ENCODE measurements around the gene SCIMP. TPM values are rescaled to one million over a fixed set of nuclear protein-coding genes. Genes with fewer than 3 reads are reported as not detected.
"Not testable (repeated sequence)": the region's sequence is repeated elsewhere in the genome, so short reads cannot be mapped to it uniquely, and the experiment has no call there.

SCIMP gene
- total RNA-seq, 2 donors from 2014 or later, result 3.1 TPM

- DNase-seq, result no peak
- intact Hi-C loops (cut with DNase I), result no loop called here
- no peak for ATAC-seq
Observed at GRCh38 chr17:5201011-5201410, 33.6 kb downstream of the SCIMP start.

- no peak for DNase-seq
- intact Hi-C loops (cut with DNase I), result no loop called here
Observed at GRCh38 chr17:5200360-5200759, 34.3 kb downstream of the SCIMP start.

GRCh38 chr17:5198472-5198871 lies 36.2 kb downstream of the SCIMP start:
- intact Hi-C loops (cut with DNase I), result no loop called here
- ATAC-seq, result no peak

More at GRCh38 chr17:5200360-5200759, 34.3 kb downstream of the SCIMP start:
- no peak for ATAC-seq

GRCh38 chr17:5194346-5194745 lies 40.3 kb downstream of the SCIMP start:
- DNase-seq (no peak), ATAC-seq (no peak)
- intact Hi-C loops (cut with DNase I), result no loop called here

More at GRCh38 chr17:5198472-5198871, 36.2 kb downstream of the SCIMP start:
- no peak for DNase-seq

GRCh38 chr17:5191541-5192417 lies 42.9 kb downstream of the SCIMP start, which contains the start of gene ZNF594:
Gene ZNF594 (minus strand): TSS chr17:5191868. CDS start chr17:5184256, 7,612 bp downstream.
- DNase-seq (peak; percentile 98), ATAC-seq (peak; percentile 100)
- intact Hi-C loops (cut with DNase I), result no loop called here

GRCh38 chr17:5184288-5184687 lies 50.4 kb downstream of the SCIMP start:
- DNase-seq, result no peak
- intact Hi-C loops (cut with DNase I), result loop anchor here in 1 of 2 donors (10.0 kb wide), 1 partner anchor 79 kb away; no protein-coding TSS in a partner anchor
- ATAC-seq, result peak in 1 of 2 donors; percentile 38

- DNase-seq (no peak), ATAC-seq (no peak)
- intact Hi-C loops (cut with DNase I), result loop anchor here in 1 of 2 donors (10.0 kb wide), 1 partner anchor 79 kb away; no protein-coding TSS in a partner anchor
Observed at GRCh38 chr17:5183410-5183793, 51.3 kb downstream of the SCIMP start.

- no peak for ATAC-seq
- no peak for DNase-seq
- intact Hi-C loops (cut with DNase I), result loop anchor here in 1 of 2 donors (10.0 kb wide), 1 partner anchor 78 kb away; no protein-coding TSS in a partner anchor
Observed at GRCh38 chr17:5182597-5183409, 51.9 kb downstream of the SCIMP start.

GRCh38 chr17:5181509-5182305 lies 53.0 kb downstream of the SCIMP start:
- intact Hi-C loops (cut with DNase I), result loop anchor here in 1 of 2 donors (10.0 kb wide), 1 partner anchor 77 kb away; no protein-coding TSS in a partner anchor
- no peak for ATAC-seq
- no peak for DNase-seq

- ATAC-seq (no peak), DNase-seq (no peak)
- intact Hi-C loops (cut with DNase I), result no loop called here
Observed at GRCh38 chr17:5179003-5179402, 55.7 kb downstream of the SCIMP start.

- intact Hi-C loops (cut with DNase I); ATAC-seq; DNase-seq: not testable (repeated sequence)
Observed at GRCh38 chr17:5175027-5175426, 59.6 kb downstream of the SCIMP start.

GRCh38 chr17:5165791-5166564 lies 68.7 kb downstream of the SCIMP start:
- ATAC-seq; intact Hi-C loops (cut with DNase I); DNase-seq: not testable (repeated sequence)

- no peak for ATAC-seq
- intact Hi-C loops (cut with DNase I), result no loop called here
- DNase-seq, result no peak
Observed at GRCh38 chr17:5164436-5164835, 70.2 kb downstream of the SCIMP start.

GRCh38 chr17:5161793-5162192 lies 72.9 kb downstream of the SCIMP start:
- intact Hi-C loops (cut with DNase I); ATAC-seq; DNase-seq: not testable (repeated sequence)

GRCh38 chr17:5160702-5161101 lies 74.0 kb downstream of the SCIMP start:
- intact Hi-C loops (cut with DNase I); DNase-seq; ATAC-seq: not testable (repeated sequence)

Data from left cardiac atrium (tissue), 4 donors.